Hippocampal formation (tissue), 2 donors: ENCODE results near the gene BEST1.
"Not testable (repeated sequence)": the region's sequence is repeated elsewhere in the genome, so short reads cannot be mapped to it uniquely, and the experiment has no call there.

Source experiments
- DNase-seq, 2 donors: peaks; one replicate each; lab custom pipeline; 2025; lab: John Stamatoyannopoulos, UW

The BEST1 gene

DNA sequence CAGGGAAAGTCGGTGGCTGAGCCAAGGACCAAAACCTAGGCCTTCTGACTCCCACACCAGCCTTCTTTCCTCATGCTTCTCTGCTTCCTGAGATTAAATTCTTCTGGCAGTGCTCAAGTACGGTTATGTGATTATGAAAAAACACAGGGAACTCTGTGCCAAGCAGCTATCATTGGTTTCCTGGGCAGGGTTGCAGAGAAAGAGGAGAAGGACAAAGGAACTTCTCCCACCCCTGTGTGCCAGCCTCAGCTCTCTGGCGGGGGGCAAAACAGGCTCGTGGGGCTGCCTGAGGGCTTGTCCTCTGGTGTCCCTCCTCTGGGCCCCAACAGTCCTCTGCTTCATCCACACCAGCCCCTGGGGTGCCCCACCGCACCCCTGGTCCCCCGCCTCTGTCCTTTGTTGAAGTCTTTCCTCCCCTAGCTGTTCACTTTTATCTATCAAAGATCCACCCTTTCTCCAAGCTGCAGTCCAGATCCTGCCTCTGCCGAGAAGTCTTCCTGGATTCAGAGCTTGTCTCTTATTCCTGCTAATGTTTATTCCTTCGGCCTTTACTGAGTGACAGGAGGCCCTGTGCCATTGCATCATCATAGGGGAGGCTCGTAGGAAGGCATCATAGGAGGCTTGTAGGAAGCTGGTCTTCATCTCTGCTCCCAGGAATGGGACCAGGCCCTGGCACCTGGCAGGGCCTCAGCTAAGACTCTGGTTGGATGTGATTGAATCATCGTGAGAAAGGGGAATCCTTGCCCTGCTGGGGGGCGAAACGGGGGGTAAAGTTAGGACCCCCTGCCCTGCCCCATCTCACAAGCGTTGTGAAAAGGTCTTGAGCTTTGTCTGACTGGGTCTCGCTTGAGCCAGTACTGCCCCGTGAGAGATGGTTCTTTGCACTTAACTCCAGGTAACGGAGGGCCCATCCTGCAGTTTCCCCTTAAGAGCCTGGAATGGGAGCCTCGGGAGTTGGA is 28.8 kb downstream of the BEST1 start:
- DNase-seq = no peak

DNA sequence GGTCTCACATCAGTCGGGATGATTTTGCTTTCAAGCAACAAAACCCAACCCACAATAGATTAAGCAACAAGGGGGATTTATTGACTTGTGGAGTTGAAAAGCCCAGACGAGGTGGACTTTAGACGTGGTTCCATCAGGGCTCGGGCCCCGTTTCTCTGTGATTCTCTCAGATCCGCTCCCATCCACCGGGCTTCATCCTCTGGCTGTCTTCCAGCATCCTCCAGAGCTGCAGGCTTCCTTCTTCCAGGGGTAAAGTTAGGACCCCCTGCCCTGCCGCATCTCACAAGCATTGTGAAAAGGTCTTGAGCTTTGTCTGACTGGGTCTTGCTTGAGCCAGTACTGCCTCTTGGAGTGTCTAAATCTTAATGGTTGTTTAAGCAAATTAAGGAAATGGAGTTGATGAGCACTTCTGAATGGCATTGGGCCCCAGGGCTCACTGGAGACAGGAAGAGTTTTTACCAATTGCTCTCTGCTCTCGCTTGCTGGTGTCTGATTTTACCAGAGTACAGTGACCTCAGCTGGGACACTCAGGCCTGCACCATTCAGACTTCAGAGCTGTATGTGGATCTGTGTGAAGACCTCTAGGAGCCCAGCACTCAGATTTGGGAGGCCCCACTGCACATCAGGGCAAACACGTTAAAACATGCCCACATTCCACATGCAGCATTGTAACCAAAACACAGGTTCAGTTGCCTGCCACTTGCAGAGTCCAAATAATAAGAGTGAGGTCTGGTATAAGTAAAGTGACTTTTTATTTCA is 30.8 kb downstream of the BEST1 start:
- no peak for DNase-seq

DNA sequence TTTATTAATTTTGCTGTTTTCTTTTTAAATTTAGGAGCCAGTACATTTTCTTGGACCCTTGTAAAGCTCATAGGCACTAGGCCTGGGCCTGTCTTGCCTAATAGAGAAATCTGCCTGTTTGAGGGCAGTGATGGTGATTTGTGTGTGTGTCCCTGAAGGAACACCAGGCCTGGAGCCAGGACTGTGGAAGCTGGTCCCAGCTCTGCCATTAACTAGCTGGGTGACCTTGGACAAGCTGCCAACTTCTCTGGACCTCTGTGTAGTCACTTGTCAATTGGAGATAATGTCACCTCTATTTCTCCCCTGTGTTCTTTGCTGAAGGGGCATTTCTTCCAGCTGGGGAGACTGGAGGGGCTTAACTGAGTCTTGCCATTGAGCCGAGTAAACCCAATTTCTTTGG is 33.3 kb downstream of the BEST1 start:
- DNase-seq = no peak

DNA sequence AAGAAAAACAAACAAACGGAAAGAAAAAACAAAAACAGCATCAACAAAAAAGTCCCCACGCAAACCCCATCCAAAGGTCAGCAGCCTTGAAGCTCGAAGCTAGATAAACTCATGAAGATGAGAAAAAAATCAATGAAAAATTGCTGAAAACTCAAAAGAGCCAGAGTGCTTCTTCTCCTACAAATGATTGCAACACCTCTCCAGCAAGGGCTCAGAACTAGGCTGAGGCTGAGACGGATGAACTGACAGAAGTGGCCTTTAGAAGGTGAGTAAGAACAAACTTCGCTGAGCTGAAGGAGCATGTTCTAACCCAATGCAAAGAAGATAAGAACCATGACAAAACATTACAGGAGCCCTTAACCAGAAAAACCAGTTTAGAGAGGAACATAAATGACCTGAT is 35.7 kb downstream of the BEST1 start:
- no peak for DNase-seq

DNA sequence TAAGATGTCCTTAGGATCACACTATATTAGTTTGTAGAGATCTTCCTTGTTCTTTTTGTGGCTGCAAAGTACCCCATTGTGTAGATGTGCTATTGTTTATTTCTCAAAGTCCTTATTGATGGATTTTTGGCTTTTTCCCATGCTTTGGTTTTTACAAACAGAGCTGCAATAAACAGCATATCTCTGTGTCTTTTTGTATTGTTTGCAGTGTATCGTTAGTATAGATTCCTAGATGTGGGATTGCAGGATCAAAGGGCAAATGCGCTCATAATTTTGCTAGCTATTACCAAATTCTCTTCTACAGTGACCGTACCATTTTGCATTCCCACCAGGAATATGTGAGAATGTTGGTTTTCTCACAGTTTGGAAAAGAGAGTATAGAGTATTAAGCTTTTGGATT is 44.8 kb downstream of the BEST1 start:
- peak in 1 of 2 donors; percentile 78 for DNase-seq

DNA sequence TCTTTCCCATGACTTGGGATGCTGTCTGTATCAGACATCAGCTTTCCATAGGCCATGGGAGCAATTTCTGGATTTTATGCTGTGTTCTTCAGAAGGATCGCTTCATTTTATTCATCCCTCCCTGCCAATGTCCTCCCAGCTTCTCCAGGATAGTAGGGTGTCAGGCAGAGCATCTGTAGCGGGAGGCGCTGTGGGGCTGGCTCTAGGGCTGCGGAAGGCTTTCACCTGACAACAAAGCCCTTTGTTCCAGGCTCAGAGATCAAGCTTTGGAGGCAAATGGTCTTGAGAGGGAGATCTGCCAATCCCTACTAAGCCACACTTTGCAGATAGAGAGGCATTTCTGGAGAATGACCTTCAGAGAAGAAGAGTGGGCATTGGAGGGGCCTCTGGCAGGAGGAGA is 46.8 kb downstream of the BEST1 start:
- peak; percentile 78 to 84 for DNase-seq

DNA sequence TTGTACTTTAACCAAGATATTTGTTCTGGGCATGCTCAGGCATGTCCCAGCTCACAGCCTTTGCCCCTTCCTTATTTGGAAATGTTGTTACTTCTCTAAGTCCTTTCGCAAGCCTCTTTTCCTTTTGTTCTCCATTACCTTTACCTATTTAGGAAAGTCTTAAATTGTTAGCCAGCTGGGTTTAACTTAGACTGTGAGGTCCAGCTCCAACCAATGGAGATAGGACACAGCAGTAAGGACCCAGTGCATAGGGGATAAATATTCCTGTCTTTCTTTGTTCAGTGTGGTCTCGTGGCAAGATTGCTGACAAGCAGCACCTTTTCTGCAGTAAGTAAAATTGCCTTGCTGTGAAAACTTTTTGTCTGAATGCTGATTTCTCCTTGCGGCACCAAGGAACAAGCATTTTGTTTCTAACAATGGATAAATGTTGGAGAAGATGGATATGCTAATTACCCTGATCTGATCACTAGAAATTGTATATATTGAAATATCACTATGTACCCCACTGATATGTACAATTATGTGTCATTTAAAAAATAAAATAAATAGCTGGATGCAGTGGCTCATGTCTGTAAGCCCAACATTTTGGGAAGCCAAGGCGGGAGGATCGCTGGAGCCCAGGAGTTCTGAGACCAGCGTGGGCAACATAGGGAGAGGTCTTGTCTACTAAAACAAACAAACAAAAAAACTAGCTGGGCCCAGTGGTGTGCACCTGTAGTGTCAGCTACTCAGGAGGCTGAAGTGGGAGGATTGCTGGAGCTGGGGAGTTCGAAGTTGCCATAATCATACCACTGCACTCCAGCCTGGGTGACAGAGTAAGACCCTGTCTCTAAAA is 49.2 kb downstream of the BEST1 start:
- DNase-seq = no peak

DNA sequence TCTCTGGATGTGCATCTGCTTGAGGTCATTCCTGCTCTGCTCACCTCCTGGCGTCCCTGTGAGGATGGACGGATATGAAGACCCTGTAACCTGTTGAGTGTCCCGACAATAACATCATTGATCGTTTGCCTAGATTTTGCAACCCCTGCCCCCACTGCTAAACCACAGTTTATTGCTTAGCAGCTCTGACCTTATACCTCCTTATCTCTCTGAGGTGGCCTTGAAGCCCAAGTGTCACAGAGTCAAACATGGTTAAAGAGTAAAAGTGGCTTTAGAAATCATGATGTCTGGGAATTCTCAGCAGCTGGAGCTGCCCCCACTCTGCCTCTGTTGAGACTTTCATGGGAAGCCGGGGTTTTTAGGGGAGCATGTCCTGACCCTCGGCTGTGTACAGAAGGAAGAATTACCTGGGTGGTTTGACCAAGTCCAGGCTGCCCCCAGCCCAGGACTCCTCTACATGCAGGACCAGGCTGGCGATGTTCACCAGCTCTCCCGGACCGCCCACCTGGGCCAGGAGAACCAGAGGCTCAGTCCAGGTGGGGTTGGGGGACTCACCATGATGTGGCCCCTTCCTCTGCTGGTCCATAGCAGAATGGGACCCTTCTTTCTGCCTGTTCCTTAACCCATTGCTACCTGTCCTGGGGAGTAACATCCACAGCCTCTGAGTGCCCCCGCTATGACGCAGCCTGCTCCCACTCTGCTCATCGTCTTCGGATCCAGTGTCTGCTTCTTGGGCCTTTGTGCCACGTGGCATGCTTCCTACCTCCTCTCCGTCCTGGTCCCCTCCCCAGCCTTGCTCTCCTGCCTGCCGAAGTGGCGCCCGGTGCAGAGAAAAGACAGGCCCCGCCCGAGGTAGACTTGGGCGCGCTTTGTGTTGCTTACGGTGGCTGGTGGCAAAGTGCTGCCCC is 50.6 kb downstream of the BEST1 start:
- no peak for DNase-seq

DNA sequence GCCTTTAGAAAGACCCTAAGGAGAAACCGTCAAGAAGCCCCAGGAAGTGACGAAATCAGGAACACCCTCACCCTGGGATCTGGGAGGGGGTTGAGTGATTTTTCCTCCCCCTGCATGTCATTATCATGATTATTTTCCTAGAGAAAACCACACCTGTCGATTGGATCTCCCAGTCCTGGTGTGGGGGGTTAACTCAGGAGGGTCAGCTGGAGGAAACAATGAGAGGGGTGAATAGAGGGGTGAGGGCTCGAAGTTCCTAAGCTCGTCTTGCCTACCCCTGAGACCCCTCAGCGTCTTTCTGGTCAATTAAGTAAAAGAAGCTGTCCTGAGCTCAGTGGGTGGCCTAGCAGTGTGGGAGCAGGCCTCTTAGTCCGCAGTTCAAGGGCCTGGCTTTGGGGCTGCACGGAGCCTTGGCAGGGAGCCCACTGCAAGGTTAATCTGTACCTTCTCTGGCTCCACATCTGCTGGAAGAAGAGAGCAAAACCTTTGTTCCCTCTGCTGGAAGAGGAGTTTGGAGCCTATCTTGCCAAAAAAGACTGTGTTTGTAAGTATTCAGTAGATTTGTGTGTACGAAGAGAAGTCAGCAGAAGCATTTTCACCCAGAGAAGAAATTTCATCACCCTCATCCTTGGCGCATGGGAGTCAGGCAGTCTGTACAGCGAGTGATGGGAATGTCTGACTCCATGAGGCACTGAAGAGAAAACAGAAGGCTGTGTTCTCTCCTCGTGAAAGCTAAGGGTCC is 51.5 kb downstream of the BEST1 start:
- DNase-seq = peak in 1 of 2 donors; percentile 5

DNA sequence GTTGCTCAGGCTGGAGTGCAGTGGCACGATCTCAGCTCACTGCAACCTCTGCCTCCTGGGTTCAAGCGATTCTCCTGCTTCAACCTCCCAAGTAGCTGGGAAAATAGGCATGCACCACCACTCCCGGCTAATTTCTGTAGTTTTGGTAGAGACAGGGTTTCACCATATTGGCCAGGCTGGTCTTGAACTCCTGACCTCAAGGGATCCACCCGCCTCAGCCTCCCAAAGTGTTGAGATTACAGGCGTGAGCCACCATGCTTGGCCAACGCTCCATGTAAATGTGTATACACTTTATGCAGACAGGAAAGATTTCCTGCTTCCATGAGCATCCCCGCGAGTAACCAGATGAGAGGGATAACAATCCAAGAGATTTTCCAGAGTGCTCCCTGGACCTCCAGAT is 52.1 kb downstream of the BEST1 start:
- not testable (repeated sequence) for DNase-seq

DNA sequence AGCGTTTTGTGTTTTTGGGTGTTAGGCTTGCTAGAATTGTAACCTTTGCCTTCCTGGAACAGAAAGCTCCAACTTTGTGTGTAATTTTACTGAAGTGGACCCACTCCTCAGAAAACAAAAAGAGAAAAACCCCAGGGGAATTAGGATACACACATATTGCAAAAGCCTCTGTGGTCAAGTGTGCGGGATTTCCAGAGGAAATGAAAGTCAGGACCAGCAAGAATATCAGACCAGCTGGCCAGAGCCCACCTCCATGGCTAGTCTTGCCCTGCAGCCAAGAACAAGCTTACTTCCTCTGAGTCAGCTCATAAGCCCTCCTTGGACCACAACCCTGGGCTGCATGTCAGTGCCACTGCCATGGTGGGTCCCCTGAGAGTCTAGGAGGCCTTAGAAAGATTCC is 54.3 kb downstream of the BEST1 start:
- DNase-seq = peak in 1 of 2 donors; percentile 22

DNA sequence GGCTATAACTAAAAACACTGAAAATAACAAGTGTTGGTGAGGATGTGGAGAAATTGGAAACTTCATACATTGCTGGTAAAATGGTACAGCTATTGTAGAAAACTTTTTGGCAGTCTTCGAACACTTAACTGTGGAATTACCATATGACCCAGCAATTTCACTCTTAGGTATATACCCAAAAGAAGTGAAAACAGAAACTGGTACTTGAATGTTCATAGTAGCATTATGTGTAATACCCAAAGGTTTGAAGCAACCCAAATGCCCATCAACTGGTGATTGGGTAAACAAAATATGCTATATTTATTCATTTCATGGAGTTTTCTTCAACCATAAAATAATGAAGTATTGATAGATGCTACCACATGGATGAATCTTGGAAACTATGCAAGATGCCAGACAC is 58.0 kb downstream of the BEST1 start:
- no peak for DNase-seq

DNA sequence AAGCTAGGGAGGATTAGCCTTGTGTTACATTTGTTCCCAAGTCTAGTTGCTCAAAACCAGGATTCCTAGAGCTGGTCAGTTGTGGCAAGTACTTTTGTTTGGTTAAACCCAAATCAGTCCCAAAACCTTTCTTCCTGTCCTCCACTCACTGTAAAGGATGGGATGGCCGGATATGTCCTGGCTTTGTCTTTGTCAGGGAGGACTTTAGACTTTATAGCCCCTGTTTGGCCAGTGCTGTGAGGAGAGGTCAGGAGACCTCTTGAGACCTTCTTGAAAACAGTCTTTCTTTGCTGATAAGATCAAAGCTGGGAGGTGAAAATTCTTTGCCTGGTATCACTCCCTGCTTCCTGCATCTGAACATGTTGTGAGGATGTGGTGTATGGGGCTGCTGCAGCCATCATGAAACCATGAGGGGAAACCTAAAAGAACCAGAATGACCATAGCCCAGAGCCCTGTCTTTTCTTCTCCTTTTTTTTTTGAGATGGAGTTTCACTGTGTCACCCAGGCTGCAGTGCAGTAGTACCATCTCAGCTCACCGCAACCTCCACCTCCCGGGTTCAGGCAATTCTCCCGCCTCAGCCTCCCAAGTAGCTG is 60.9 kb downstream of the BEST1 start:
- DNase-seq = no peak

DNA sequence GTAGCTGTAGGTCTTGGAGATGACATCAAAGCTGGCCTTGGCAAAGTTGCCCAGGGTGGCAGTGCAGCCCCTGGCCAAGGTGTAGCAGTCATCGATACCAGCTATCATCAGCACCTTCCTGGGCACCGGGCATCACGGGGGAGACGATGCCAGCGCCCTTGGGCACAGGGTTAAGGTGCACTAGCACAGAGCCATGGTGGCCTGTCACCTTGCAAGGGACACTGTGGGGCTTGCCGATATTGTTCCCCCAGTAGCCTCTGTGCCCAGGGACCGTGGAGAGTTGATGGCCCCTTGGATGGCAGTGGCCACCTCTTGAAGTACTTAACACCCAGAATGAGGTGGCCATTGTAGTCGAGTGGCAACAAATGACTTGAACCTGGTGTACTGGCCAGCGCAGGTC is 61.7 kb downstream of the BEST1 start:
- DNase-seq = no peak

DNA sequence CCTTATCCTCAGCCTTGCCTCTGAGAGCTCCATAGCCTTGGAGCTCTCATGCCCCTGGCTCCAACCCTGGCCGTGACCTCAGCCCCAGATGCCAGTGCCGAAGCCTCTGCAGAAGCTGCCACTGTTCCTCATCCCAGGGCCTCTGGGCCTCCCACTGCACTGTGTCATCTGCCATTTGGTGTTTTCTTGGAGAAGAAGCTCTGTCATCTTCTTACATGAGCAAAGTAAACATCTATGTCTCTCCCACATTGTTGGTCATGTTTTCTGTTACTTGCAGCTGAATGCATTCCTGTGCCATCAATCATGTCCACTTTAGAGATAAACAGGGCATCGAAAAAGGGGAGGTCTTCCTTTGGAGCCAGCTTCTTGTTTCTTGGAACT is 62.3 kb downstream of the BEST1 start:
- DNase-seq = no peak

DNA sequence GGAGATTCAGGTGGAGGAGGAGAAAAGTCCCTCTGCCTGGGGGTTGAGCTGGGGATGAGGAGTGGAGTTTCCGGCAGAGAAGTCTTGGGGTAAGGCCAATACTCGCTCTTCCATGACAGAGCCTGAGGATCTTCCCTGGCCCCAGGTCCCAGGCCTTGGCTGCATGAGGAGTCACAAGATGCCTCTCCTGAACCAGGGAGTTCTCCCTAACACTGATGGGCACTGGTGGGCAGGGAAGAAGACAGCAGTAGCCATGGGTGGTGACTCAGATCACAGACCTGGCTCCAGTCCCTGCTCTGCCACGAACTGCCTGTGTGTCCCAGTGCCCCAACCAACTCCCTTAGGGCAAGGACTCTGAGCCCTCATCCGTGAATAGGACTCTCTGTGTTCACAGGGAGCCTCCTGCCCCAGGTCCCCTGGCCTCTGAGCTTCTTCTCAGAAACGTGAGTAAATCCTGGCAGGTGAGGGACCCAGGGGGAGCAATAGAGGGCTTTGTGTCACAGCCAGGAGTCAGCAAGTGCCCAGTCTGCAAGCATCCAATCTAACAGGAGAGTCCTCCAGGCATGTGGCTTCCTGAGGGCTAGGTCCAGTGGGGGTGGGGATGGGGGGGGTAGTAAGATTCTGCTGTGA is 62.8 kb downstream of the BEST1 start:
- DNase-seq = no peak
